BJ (cell line): Measurements from ENCODE around the gene NPC1L1. TPM values are rescaled to one million over a fixed set of nuclear protein-coding genes. Genes with fewer than 3 reads are reported as not detected.
"Not testable (repeated sequence)": the region's sequence is repeated elsewhere in the genome, so short reads cannot be mapped to it uniquely, and the experiment has no call there.

Experiments
- CTCF ChIA-PET: fragments of 350-600 bp; formaldehyde crosslinking; extraction: SDS; loops from one replicate; lab custom pipeline; 2021; ENCODE audit warnings: antibody characterized with exemption, inconsistent platforms; lab: Yijun Ruan, JAX
- POLR2A ChIA-PET: fragments of 300-600 bp; sonication (Branson Sonifier 250); formaldehyde crosslinking; extraction: SDS; loops from one replicate; lab custom pipeline; 2021; ENCODE audit warnings: antibody characterized with exemption; lab: Charles Lee
- DNase-seq: peaks from one replicate; pipeline ENCODE4 v3.0.0-alpha.2; 2011; ENCODE audit warnings: low read depth
- H3K27me3 ChIP-seq: 2 replicates; pipeline ENCODE4 v1.6.0; 2011; ENCODE audit warnings: low read length; ENCODE audit not compliant: control insufficient read depth, insufficient read depth
- H3K36me3 ChIP-seq: 2 replicates; pipeline ENCODE4 v1.5.1; 2011; ENCODE audit warnings: low read length; ENCODE audit not compliant: control insufficient read depth, insufficient read depth
- H3K4me3 ChIP-seq: 2 replicates; pipeline ENCODE4 v1.5.1; 2011; ENCODE audit warnings: low read depth, mild to moderate bottlenecking, control low read depth, low read length
- CTCF ChIP-seq: IDR thresholded peaks from 2 replicates; pipeline ENCODE4 v1.5.1; 2011; ENCODE audit warnings: low read depth, mild to moderate bottlenecking, control low read depth, inconsistent platforms, low read length, moderate library complexity; ENCODE audit not compliant: insufficient read depth
- polyA plus RNA-seq: library from polyadenylated mRNA; depleted of rRNA; stranded (reverse); fragments of >200 nt; gene quantifications from 2 replicates; pipeline ENCODE4 v1.2.3, GENCODE V29; 2011

NPC1L1 gene
- polyA plus RNA-seq, 1 experiment = not detected

GRCh38 chr7:44561481-44561880 lies 20.4 kb upstream of the NPC1L1 start:
- ChIA-PET POLR2A (interaction anchor here (0.5 kb wide), 1 partner anchor 37 kb away, joined by 3 read pairs; no protein-coding TSS in a partner anchor), CTCF (interaction anchor here (3.3 to 7.4 kb wide), 2 partner anchors 213 to 321 kb away, joined by 12 to 62 read pairs; no protein-coding TSS in a partner anchor)
- Histone ChIP-seq H3K27me3 (no peaks in the 10 kb centered on the region), H3K4me3 (no peak overlapping the region), H3K36me3 (peaks cover 10% of the 10 kb centered on the region)
- no peak for DNase-seq
- TF ChIP-seq CTCF = no peak

- ChIA-PET CTCF (interaction anchor here (1.2 to 3.3 kb wide), 2 partner anchors 9 to 319 kb away, joined by 3 to 12 read pairs; no protein-coding TSS in a partner anchor), POLR2A (no interaction called here)
- Histone ChIP-seq H3K36me3 (peaks cover under 1% of the 10 kb centered on the region), H3K4me3 (no peak overlapping the region), H3K27me3 (no peaks in the 10 kb centered on the region)
- TF ChIP-seq CTCF = no peak
- DNase-seq = no peak
Measured at GRCh38 chr7:44559485-44559884, 18.4 kb upstream of the NPC1L1 start.

- POLR2A ChIA-PET = no interaction called here
- no peak for DNase-seq
- TF ChIP-seq CTCF = no peak
- CTCF ChIA-PET = no interaction called here
- no peak overlapping the region for H3K4me3 ChIP-seq
- H3K27me3 ChIP-seq = no peaks in the 10 kb centered on the region
- no peaks in the 10 kb centered on the region for H3K36me3 ChIP-seq
Measured at GRCh38 chr7:44557485-44557884, 16.4 kb upstream of the NPC1L1 start.

- Histone ChIP-seq H3K36me3 (no peaks in the 10 kb centered on the region), H3K4me3 (no peak overlapping the region), H3K27me3 (no peaks in the 10 kb centered on the region)
- ChIA-PET CTCF (interaction anchor here (4.0 kb wide), 1 partner anchor 10 kb away, joined by 24 read pairs; no protein-coding TSS in a partner anchor), POLR2A (no interaction called here)
- DNase-seq = no peak
- no peak for TF ChIP-seq CTCF
Measured at GRCh38 chr7:44555350-44555749, 14.2 kb upstream of the NPC1L1 start.

- DNase-seq, POLR2A ChIA-PET, H3K27me3 ChIP-seq, H3K4me3 ChIP-seq, H3K36me3 ChIP-seq: not testable (repeated sequence)
- CTCF ChIA-PET = interaction anchor here (0.9 to 2.0 kb wide), 2 partner anchors 18 to 75 kb away, joined by 3 to 6 read pairs; no protein-coding TSS in a partner anchor
Measured at GRCh38 chr7:44552473-44553005, 11.4 kb upstream of the NPC1L1 start.
